K562 (cell line): ENCODE data around the gene BNIP5. TPM values are rescaled to one million over a fixed set of nuclear protein-coding genes. Genes with fewer than 3 reads are reported as not detected.

Experiments
- ATAC-seq: fragments of 200-7000 bp; cut with Tn5 transposase; 3 replicates; pipeline ENCODE4 v1.9.1; 2020; ENCODE audit warnings: moderate library complexity
- BruUV-seq: library from RNA; stranded (reverse); fragments of 400-500 nt; replicated peaks from 2 replicates; lab custom pipeline; 2021; lab: Mats Ljungman, UMichigan
- CTCF ChIA-PET: fragments of 300-600 bp; formaldehyde crosslinking; extraction: SDS; loops from one replicate; lab custom pipeline; 2021; ENCODE audit warnings: low intra/inter-chr PET ratio; lab: Yijun Ruan, JAX
- POLR2A ChIA-PET: fragments of 300-600, 350-650 bp; sonication (Branson Sonifier 250); formaldehyde crosslinking; extraction: SDS; loops from one replicate; lab custom pipeline; 2021; ENCODE audit warnings: antibody characterized with exemption, inconsistent platforms; lab: Yijun Ruan, JAX
- DNase-seq, 4 experiments: peaks; one replicate each; pipeline versions ENCODE4 v3.0.0 to v3.0.0-alpha.2; 2011 to 2018; ENCODE audit warnings: low spot score in 3 of 4, mixed read lengths in 3 of 4; ENCODE audit errors: extremely low read depth in 1 of 4
- FAIRE-seq: peaks from 2 replicates; lab custom pipeline; 2011; peaks lifted over from hg19 to GRCh38; lab: Jason Lieb, UNC
- H2AFZ ChIP-seq: 2 replicates; pipeline ENCODE4 v1.6.0; 2011; ENCODE audit warnings: low read depth, low read length, control low read depth, inconsistent platforms
- H3K27ac ChIP-seq: fragments of 200-600 bp; 3 replicates; pipeline ENCODE4 v1.8.0; 2011; ENCODE audit warnings: low read depth, mild to moderate bottlenecking, control low read depth, inconsistent platforms, low read length, moderate library complexity, mixed read lengths; ENCODE audit errors: extremely low read depth
- H3K27me3 ChIP-seq, 2 experiments: fragments of 300-600 bp in 1 of 2; 2 replicates in 1 of 2; 3 replicates in 1 of 2; pipeline versions ENCODE4 v1.6.0 to v1.8.0; 2011; ENCODE audit warnings: inconsistent platforms in 2 of 2, low read length in 2 of 2, mild to moderate bottlenecking in 1 of 2, mixed read lengths in 1 of 2, moderate library complexity in 1 of 2; ENCODE audit not compliant: control insufficient read depth in 2 of 2, insufficient read depth in 2 of 2
- H3K36me3 ChIP-seq: fragments of 300-600 bp; 3 replicates; pipeline ENCODE4 v1.8.0; 2011; ENCODE audit warnings: mild to moderate bottlenecking, low read length, inconsistent platforms; ENCODE audit not compliant: control insufficient read depth, insufficient read depth
- H3K4me1 ChIP-seq, 2 experiments: fragments of 200-600 bp in 1 of 2; replicated peaks in 1 of 2; 2 replicates in 1 of 2; 3 replicates in 1 of 2; pipeline versions ENCODE4 v1.5.1 to v1.8.0; 2011; ENCODE audit warnings: inconsistent platforms in 2 of 2, low read length in 2 of 2, mild to moderate bottlenecking in 1 of 2, mixed read lengths in 1 of 2, moderate library complexity in 1 of 2; ENCODE audit not compliant: control insufficient read depth in 2 of 2, insufficient read depth in 2 of 2
- H3K4me2 ChIP-seq: 2 replicates; pipeline ENCODE4 v1.6.1; 2011; ENCODE audit warnings: low read length, control low read depth, inconsistent platforms, mixed read lengths; ENCODE audit not compliant: insufficient read depth
- H3K4me3 ChIP-seq: fragments of 200-600 bp; sonication (generic), shearing (Covaris generic); 2 replicates; pipeline ENCODE4 v1.5.1; 2016; ENCODE audit warnings: control low read depth, inconsistent platforms
- H3K79me2 ChIP-seq: fragments of 200-600 bp; 3 replicates; pipeline ENCODE4 v1.8.0; 2011; ENCODE audit warnings: low read length, inconsistent platforms; ENCODE audit not compliant: control insufficient read depth, insufficient read depth
- H3K9ac ChIP-seq, 2 experiments: 2 replicates each; pipeline versions ENCODE4 v1.6.0 to v1.6.1; 2011; ENCODE audit warnings: low read depth in 2 of 2, low read length in 2 of 2, control low read depth in 1 of 2, inconsistent platforms in 1 of 2, mild to moderate bottlenecking in 1 of 2, mixed read lengths in 1 of 2; ENCODE audit not compliant: insufficient read depth in 1 of 2
- H3K9me1 ChIP-seq: one replicate; pipeline ENCODE4 v1.6.0; 2011; ENCODE audit warnings: inconsistent platforms, mild to moderate bottlenecking, low read length, moderate library complexity; ENCODE audit not compliant: control insufficient read depth, insufficient read depth
- H3K9me3 ChIP-seq: replicated peaks from 2 replicates; pipeline ENCODE4 v1.5.1; 2011; ENCODE audit warnings: low read depth, low read length, inconsistent platforms; ENCODE audit not compliant: control insufficient read depth, insufficient read depth
- H4K20me1 ChIP-seq: replicated peaks from 2 replicates; pipeline ENCODE4 v1.6.1; 2011; ENCODE audit warnings: low read length, inconsistent platforms, mixed read lengths; ENCODE audit not compliant: control insufficient read depth, insufficient read depth
- HNRNPH1 ChIP-seq: fragments of 200-400 bp; formaldehyde crosslinking; optimal IDR thresholded peaks from 2 replicates; pipeline ENCODE3; 2017; ENCODE audit warnings: low read depth, mild to moderate bottlenecking, low read length, moderate library complexity
- KHSRP ChIP-seq: fragments of 450-650 bp; IDR thresholded peaks from 2 replicates; pipeline ENCODE4 v1.6.1; 2017
- MTA3 ChIP-seq: fragments of 450-650 bp; formaldehyde crosslinking; IDR thresholded peaks from 2 replicates; pipeline ENCODE4 v1.6.1; 2017; ENCODE audit warnings: mild to moderate bottlenecking, borderline replicate concordance
- NR3C1 ChIP-seq: sonication (generic); formaldehyde crosslinking; IDR thresholded peaks from 2 replicates; pipeline ENCODE4 v1.8.1; 2022; ENCODE audit warnings: missing genetic modification reagents
- SMC3 ChIP-seq: conservative IDR thresholded peaks from 2 replicates; pipeline ENCODE4 v1.6.1; 2011; ENCODE audit warnings: low read depth, low read length, improper control_type of control experiment; ENCODE audit not compliant: insufficient read depth
- SPI1 ChIP-seq: IDR thresholded peaks from 2 replicates; pipeline ENCODE4 v1.6.1; 2011; ENCODE audit warnings: low read depth, low read length, control low read depth, borderline replicate concordance
- ZC3H11A ChIP-seq: IDR thresholded peaks from 2 replicates; pipeline ENCODE4 v1.6.1; 2012; ENCODE audit warnings: low read depth, low read length, improper control_type of control experiment
- ZFP36 ChIP-seq: fragments of 150-350 bp; IDR thresholded peaks from 2 replicates; pipeline ENCODE4 v1.6.1; 2018; ENCODE audit warnings: low read length, low read depth; ENCODE audit not compliant: partially characterized antibody
- ZNF324 ChIP-seq: fragments of 250-450 bp; sonication (Bioruptor Pico); IDR thresholded peaks from 2 replicates; pipeline ENCODE4 v1.4.0; 2020; ENCODE audit warnings: mild to moderate bottlenecking
- ZNF57 ChIP-seq: fragments of 450-650 bp; formaldehyde crosslinking; IDR thresholded peaks from 2 replicates; pipeline ENCODE4 v1.4.0; 2020; ENCODE audit warnings: mild to moderate bottlenecking, moderate library complexity
- WGBS: fragments of 100-300 bp; shearing (Covaris generic); methylation state at CpG from one replicate; pipeline ENCODE4 v1.1.6; 2016; ENCODE audit warnings: low coverage, mixed read lengths; ENCODE audit not compliant: insufficient coverage; ENCODE audit errors: missing lambda C conversion rate; 5-methylcytosine and 5-hydroxymethylcytosine counted together
- in situ Hi-C: fragments of 300-500 bp; cut with MboI; formaldehyde crosslinking; loops from 4 replicates; pipeline ENCODE4 v1.15.0; 2018; ENCODE audit warnings: inconsistent platforms, mixed read lengths
- intact Hi-C: fragments of 100-400 bp; cut with micrococcal nuclease; formaldehyde crosslinking; loops from 2 replicates; pipeline ENCODE4 v1.14.2; 2022
- polyA plus RNA-seq, 8 experiments: library from polyadenylated mRNA; depleted of rRNA in 4 of 8; stranded (reverse) in 5 of 8; unstranded in 3 of 8; fragments of >200 nt; fragmentation: Nextera tagmentation in 2 of 8; fragmentation: Illumina TruSeq in 1 of 8; extraction: Ambion mirVana in 2 of 8; extraction: Trizol in 1 of 8; gene quantifications; 2 replicates each; pipeline versions ENCODE4 v1.2.1 to v1.2.3, GENCODE V29; 2011 to 2014; ENCODE audit warnings: inconsistent platforms in 1 of 8, missing spikeins in 1 of 8
- total RNA-seq, 7 experiments: library from RNA; depleted of rRNA in 6 of 7; stranded (reverse); fragments of >200 nt in 6 of 7; fragmentation: Illumina TruSeq in 2 of 7; extraction: Trizol in 2 of 7; gene quantifications; 2 replicates each; pipeline versions ENCODE4 v1.2.1 to v1.2.3, GENCODE V29; 2011 to 2021; ENCODE audit warnings: low replicate concordance in 1 of 7
- TF ChIP-seq, protein P1 (sequence below): fragments of 200-800 bp; sonication (Bioruptor generic); IDR thresholded peaks from 2 replicates; pipeline ENCODE4 v1.6.1; 2017; ENCODE audit warnings: missing genetic modification characterization, missing compliant biosample characterization

Gene BNIP5
- total and polyA plus RNA-seq, 9 of the 15 experiments (the other 6 are each of a cell fraction or from before 2014, with no cell fraction given) = not detected

DNA sequence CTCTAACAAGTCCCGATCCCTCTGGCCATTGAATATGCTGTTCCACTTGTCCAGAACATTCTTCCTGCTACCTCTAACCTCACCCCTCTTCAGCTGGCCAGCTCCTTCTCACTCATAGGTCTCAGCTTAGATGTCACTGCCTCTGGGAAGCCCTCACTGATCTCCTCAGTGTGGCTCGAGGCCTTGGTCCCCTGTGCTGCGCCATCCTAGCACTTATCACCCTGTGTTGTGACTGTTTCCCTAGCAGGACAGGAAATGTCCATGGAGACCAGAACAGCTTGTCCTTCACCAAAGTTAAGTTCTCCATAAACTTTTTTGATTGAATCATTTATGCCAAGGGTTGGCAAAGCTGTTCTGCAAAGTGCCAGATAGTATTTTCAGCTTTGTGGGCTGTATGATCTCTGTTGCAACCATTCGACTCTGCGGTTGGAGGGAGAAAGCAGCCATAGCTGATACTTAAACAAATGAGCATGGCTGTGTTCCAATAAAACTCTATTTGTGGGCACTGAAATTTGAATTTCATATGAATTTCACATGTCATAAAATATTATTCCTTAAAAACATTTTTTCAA, 6.5 kb upstream of the BNIP5 start:
- intact Hi-C loops = no loop called here
- H3K27me3 ChIP-seq = peaks cover 5 to 29% of the 10 kb centered on the region in 2 experiments; a peak in 3 of 5 replicates
- no peaks in the 10 kb centered on the region for H3K9me1 ChIP-seq
- peaks cover 19 to 32% of the 10 kb centered on the region in 2 experiments; a peak in 4 of 5 replicates for H3K4me1 ChIP-seq
- no peaks in the 10 kb centered on the region for H3K36me3 ChIP-seq
- H2AFZ ChIP-seq = no peak overlapping the region
- DNase-seq = no peak
- in situ Hi-C loops = no loop called here
- H3K9me3 ChIP-seq = no peaks in the 10 kb centered on the region
- H3K79me2 ChIP-seq = no peaks in the 10 kb centered on the region
- POLR2A ChIA-PET = interaction anchor here (0.8 to 1.1 kb wide), 2 partner anchors 12 to 43 kb away, joined by 3 read pairs; no protein-coding TSS in a partner anchor
- H4K20me1 ChIP-seq = no peaks in the 10 kb centered on the region
- 37% methylated on average over 5 of the region's 5 CpGs for WGBS
- FAIRE-seq = no peak
- H3K4me2 ChIP-seq = no peak overlapping the region
- H3K27ac ChIP-seq = no peak overlapping the region
- no peak overlapping the region for H3K4me3 ChIP-seq
- H3K9ac ChIP-seq = no peak overlapping the region
- ATAC-seq = no peak
- CTCF ChIA-PET = no interaction called here
- TF ChIP-seq ZFP36 (peak; percentile 78), KHSRP (no peak)
- BruUV-seq = no TSS peak

DNA sequence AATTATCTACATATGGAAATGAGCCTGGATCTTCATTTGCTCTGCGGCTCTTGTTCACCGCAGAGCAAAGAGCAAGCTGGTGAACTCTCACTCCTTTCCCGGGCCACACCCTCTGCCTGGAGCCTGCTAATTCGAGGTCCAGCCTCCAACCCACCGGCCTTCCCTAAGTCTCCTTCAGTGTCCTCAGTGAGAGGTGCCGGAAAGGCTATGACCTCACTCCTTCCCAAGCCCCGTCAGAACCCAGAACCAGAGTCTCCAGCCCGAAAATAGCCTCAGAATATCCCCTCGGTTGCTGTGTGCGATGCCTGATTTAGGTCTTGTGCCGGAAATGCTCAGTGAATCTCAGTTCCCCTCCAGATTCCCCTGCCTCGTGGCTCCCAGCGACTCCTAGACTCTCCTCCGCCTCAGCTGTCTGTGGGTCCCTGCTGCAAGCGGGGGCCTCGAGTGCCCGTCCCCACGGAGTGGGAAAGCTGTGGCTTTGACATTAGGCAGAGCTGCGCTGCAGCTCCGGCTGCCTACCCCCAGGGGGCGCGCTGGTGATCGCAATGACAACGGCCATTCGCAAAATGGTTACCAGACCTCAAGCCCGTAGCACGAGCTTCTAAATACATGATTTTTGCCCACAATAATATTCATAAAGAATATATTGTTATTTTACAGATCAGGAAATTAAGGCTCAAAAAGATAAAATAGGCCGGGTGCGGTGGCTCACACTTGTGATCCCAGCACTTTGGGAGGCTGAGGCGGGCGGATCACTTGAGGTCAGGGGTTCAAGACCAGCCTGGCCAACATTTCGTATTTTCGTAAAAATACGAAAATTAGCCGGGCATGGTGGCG, 4.1 kb upstream of the BNIP5 start:
- FAIRE-seq (peak; percentile 94), ATAC-seq (peak; percentile 93), DNase-seq (peak; percentile 84 to 89 (median 86))
- Histone ChIP-seq H4K20me1 (no peaks in the 10 kb centered on the region), H3K9me1 (no peaks in the 10 kb centered on the region), H3K27ac (no peak overlapping the region), H3K9me3 (no peaks in the 10 kb centered on the region), H3K4me1 (peaks cover 7 to 12% of the 10 kb centered on the region in 2 experiments; a peak in 4 of 5 replicates), H2AFZ (peak overlapping the region; percentile 90), H3K4me3 (peak overlapping the region; percentile 15; the same call in 1 of the 2 replicates), H3K4me2 (peak overlapping the region; percentile 80), H3K27me3 (peaks cover 13 to 40% of the 10 kb centered on the region in 2 experiments; a peak in 4 of 5 replicates), H3K79me2 (no peaks in the 10 kb centered on the region), H3K9ac (peak overlapping the region; percentile 24 to 89; a peak in 3 of 4 replicates), H3K36me3 (no peaks in the 10 kb centered on the region)
- BruUV-seq = no TSS peak
- in situ Hi-C loops (no loop called here), intact Hi-C loops (loop anchor here (1.0 kb wide), 1 partner anchor 19 kb away; no protein-coding TSS in a partner anchor)
- ChIA-PET POLR2A (interaction anchor here (0.6 to 2.2 kb wide), 8 partner anchors 8 to 255 kb away, joined by 3 to 20 read pairs (median 4); no protein-coding TSS in a partner anchor), CTCF (interaction anchor here (1.0 to 2.1 kb wide), 2 partner anchors 20 to 340 kb away, joined by 3 to 21 read pairs; no protein-coding TSS in a partner anchor)
- WGBS = 7% methylated on average over 36 of the region's 36 CpGs
- TF ChIP-seq ZNF324 (no peak), ZC3H11A (peak; percentile 60; the same call in 1 of the 2 replicates), SPI1 (no peak), SMC3 (peak; percentile 84), MTA3 (peak; percentile 78; the same call in 1 of the 2 replicates), NR3C1 (CRISPR knock-in tag) (no peak), ZNF57 (CRISPR knock-in tag) (no peak), HNRNPH1 (no peak)
- TF ChIP-seq, protein P1, sequence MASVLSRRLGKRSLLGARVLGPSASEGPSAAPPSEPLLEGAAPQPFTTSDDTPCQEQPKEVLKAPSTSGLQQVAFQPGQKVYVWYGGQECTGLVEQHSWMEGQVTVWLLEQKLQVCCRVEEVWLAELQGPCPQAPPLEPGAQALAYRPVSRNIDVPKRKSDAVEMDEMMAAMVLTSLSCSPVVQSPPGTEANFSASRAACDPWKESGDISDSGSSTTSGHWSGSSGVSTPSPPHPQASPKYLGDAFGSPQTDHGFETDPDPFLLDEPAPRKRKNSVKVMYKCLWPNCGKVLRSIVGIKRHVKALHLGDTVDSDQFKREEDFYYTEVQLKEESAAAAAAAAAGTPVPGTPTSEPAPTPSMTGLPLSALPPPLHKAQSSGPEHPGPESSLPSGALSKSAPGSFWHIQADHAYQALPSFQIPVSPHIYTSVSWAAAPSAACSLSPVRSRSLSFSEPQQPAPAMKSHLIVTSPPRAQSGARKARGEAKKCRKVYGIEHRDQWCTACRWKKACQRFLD (CRISPR knock-in tag) = no peak; the same call in 1 of the 2 replicates
